GM18867 (cell line): Measurements from ENCODE around the gene ZNF497.
"Not testable (repeated sequence)": the region's sequence is repeated elsewhere in the genome, so short reads cannot be mapped to it uniquely, and the experiment has no call there.

Experiments used
- ATAC-seq: cut with Tn5 transposase; IDR thresholded peaks from one replicate; pipeline ENCODE4 v1.9.1; 2021; ENCODE audit warnings: mild to moderate bottlenecking, moderate library complexity; ENCODE audit not compliant: unreplicated experiment

Gene ZNF497

DNA sequence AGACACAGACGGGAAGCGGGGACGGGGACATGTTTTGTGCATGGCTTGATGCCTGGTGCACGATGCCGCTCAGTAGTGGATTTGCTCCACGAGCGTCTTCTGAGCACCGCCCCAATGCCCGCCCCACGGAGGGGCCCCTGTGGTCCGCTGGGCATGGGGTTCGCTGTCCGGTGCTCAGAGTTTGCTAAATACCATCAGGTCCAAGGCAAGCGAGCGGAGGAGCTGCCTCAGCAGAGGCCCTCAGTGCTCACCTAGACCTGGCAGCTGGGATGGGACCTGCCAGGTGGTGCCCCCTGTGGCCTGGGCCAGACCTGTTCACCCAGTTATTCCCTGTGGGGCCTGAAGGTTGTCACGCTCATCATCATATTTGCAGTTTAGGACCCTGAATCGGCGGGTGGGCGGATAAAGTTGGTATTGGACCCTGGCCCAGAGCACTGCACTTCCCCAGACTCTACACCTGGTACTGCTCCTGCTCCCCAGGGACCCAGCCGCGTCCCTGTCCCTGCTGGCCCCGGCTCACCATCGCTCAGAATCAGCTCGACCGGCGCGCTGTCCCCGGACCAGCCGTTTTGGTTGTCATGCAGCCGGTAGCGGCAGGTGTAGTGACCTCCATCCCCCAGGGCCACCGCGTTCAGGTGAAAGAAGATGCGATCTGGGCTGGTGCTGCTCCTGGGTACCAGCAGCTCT is 11.5 kb downstream of the ZNF497 start:
- ATAC-seq, result no peak

DNA sequence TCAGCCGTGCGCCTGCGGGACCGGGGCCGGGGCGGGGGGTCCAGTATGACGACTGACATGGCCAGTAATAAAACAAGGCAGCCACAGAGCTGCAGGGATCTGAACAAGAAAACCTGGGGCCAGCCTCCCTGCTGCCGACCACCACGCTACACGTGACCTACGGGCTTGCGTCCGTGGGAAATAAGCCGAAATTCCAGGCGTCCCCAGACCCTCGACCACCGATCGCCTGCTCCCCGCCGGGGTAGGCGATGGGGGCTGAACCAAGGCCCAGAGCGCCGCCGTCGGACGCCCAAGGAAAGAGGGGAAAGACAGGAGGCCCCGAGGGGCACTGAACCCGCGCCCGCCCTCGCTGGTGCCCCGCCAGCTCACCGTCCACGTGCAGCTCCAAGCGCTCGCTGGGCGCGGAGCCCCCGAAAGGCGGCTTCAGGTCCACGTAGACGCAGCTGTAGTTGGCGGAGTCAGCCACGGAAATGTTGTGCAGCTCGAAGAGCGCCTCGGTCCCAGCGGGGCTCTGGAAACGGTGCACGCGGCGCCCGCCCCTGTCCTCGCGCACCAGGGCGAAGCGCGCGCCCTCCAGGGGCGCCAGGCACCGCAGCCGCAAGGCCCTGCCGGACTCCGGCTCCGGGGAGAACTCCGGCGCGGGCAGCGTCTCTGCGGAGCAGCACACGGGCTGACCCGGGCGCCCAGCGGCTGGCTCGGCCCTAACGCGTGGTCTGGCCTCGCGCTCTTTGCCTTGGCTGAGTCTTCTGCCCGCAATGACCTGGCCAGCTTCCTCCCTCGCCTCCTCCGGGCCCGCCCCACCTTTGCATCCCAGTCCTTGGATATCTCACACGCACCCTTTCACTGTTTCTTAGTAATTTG is 12.3 kb downstream of the ZNF497 start:
- ATAC-seq, result no peak

DNA sequence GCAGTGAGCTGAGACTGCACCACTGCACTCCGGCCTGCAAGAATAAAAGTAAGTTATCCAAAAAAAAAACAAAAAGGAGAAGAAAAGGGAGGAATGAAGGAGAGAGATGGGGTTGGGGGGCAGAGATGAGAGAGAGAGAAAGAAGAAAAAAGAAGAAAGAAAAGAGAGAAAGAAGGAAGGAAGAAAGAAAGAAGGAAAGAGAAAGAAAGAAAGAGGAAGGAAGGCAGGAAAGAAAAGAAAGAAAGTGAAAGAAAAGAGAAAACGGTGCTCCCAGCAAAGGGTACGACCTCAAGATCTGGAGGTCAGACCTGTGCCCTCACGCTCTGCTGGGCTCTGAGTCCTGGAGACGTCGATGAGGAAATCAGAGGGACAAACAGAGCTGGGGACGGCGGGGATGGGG is 13.0 kb downstream of the ZNF497 start:
- no peak for ATAC-seq

DNA sequence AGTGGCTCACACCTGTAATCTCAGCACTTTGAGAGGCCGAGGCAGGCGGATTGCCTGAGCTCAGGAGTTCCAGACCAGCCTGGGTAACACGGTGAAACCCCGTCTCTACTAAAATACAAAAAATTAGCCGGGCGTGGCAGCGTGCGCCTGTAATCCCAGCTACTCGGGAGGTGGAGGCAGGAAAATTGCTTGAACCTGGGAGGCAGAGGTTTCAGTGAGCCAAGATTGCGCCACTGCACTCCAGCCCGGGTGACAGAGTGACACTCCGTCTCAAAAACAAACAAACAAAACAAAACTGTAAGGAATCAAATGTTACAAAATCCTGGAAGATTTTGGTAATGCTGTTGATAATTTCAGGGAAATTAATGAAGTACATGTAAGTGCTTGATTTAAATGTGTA is 14.5 kb downstream of the ZNF497 start:
- ATAC-seq, result not testable (repeated sequence)

DNA sequence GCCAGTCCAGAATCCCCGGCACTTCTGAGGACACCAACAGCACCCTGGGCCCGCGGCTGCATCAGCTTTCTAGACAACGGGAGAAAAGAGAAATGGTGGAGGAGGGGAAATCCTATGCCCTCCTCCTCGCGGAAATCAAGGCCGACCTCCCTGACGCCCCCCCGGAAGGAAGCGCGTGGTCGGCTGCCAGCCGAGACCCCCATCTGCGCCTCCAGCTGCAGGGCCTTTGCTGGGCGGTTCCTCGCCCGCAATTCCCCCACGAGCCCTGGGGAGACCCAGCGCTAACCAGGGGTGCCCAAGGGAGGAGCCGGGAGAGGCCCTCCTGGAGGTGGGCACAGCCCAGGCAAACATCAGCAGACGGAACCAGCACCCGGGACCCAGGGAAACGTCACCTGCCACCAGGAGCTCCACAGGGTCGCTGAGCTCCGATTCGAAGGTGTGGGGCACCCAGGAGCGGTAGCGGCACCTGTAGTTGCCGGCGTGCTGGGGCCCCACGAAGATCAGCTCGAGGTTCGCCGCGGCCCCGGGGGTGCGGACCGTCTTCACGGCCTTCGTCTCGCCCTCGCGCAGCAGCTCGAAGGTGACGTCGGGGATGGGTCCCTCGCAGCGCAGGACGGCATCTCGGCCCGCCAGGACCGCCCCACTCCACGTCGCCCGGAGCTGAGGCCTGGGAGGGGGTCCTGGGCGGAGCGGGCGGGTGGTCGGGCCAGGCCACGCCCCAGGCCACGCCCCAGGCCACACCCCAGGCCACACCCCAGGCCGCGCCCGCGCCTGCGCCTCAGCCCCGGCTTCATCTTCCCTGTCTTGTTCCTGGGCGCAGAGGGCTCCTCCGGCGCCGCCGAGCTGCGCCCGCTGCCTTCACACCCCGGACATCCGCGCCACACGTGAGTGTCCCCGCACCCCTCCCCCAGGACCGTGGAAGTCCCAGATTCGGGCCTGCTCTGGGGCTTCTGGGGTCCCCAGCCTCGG is 15.3 kb downstream of the ZNF497 start:
- ATAC-seq, result peak; percentile 89

DNA sequence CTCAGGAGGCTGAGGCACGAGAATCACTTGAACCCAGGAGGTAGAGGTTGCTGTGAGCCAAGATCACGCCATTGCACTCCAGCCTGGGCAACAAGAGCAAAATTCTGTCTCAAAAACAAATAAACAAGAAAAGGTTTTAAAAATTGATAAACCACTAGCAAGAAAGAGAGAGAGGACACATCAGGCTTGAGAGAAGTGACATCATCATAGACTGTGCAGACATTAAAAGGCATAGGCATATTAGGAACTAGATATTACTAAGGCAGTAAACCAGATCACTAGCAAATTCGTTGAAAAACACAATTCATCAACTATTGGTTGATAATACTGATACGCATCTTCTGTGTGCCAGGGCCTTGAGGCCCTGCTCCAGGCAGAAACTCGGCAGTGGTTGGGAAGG is 17.0 kb downstream of the ZNF497 start:
- ATAC-seq, result no peak

DNA sequence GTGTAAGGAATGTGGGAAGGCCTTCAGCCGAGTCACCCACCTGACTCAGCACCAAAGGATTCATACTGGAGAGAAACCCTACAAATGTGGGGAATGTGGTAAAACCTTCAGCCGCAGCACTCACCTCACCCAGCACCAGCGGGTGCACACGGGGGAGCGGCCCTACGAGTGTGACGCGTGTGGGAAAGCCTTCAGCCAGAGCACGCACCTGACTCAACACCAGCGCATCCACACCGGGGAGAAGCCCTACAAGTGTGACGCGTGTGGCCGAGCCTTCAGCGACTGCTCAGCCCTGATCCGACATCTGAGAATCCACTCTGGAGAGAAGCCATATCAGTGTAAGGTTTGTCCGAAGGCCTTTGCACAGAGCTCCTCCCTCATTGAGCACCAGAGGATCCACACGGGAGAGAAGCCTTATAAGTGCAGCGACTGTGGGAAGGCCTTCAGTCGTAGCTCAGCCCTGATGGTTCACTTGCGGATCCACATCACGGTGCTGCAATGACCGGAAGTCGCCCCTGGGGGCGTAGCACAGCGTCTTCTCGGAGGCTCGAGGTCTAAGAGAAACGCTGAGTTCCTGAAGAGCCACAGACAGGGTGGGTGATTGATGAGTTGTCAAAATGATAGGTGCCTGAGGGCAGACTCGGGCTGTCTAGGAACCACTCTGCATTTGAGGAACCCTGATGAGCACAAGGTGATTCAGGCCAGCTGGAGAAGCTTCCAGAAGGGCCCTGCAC is 23.6 kb downstream of the ZNF497 start:
- no peak for ATAC-seq

DNA sequence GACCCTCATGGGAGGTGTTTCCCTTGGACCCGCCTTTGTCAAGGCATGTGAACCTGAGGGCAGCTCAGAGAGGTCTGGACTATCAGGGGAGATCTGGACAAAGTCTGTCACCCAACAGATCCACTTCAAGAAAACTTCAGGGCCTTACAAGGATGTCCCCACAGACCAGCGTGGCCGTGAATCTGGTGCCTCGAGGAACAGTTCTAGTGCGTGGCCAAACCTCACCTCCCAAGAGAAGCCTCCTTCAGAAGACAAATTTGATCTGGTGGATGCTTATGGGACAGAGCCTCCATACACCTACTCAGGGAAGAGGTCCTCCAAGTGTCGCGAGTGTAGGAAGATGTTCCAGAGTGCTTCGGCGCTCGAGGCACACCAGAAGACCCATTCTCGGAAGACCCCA is 24.2 kb downstream of the ZNF497 start:
- no peak for ATAC-seq

DNA sequence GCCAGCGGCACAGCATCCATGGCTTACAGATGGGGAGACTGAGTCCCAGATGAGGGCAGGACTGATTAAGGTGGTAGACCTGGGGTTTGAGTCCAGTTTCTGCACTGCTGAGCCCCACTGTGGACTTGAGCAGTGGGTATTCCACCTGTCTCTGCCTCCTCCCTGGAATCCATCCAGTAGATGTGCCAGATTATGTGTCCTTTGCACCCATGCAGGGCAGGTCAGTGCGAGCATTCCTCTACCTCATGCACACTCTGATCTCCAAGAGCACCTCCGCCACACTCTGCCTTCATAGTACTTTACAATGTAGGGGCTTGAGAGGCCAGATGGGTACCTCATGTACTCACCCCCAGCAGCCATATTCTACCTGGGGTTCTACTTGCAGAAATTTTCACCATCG is 25.7 kb downstream of the ZNF497 start:
- no peak for ATAC-seq

DNA sequence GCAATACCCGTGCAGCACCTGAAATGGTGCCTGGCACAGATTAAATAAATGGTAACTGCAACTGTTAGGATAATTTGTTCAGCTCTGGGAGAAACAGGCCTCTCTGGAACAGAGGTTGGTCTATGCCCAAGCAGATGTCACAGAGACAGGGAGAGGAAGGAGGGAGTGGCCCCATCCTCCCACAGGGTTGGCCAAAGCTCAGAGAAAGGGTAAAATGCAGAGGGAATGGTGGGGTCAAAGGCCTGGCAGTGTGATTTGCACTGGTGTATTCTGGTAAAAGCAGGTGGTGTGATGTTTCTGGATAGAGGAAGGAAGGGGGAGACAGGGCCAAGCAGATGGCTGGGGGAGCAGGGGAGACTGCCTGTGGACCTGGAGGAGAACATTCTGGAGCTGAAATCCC is 26.3 kb downstream of the ZNF497 start:
- no peak for ATAC-seq

DNA sequence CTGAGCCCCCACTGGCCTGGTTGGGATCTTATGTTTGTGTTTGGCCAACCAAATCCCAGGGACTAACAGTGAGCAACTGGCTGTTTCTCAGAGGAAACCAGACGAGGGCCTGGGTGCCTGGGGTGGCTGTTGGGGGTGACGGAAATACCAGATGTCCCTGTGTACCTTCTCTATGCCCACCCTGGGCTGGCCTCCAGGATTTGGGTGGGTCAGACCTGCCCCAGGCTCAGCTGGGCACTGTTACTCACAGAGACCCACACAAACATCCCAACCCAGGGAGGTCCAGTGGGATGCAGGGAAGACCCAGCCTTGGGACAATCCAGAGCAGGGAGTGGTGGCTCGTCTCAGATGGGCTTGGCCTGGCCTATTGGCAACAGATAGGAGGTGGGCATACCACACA is 26.9 kb downstream of the ZNF497 start:
- no peak for ATAC-seq

DNA sequence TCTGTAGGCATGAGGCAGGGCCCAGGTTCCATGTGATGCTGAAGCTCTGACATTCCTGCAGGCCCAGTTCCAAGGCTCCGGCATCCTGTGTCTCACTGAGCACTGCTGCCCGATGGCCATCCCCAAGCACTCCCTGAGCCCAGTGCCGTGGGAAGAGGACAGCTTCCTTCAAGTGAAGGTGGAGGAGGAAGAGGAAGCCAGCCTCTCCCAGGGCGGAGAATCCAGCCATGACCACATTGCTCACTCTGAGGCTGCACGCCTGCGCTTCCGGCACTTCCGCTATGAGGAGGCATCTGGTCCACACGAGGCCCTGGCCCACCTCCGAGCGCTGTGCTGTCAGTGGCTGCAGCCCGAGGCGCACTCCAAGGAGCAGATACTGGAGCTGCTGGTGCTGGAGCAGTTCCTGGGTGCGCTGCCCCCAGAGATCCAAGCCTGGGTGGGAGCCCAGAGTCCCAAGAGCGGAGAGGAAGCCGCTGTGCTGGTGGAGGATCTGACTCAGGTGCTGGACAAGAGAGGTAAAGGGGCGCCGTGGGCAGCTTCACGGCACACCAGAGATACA is 27.8 kb downstream of the ZNF497 start:
- ATAC-seq, result no peak

DNA sequence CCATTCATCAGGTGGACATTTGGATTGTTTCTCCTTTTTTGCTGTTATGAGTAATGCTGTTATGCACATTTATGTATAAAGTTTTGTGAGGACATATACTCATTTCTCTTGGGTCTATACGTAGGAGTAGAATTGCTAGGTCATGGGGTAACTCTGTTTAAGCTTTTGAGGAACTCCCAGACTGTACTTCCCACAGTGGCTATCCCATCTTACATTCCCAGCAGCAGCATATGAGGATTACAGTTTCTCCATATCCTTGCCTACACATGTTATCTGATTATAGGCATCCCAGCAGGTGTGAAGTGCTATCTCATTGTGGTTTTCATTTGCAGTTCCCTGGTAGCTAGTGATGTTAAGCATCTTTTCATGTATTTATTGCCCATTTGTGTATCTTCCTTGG is 29.9 kb downstream of the ZNF497 start:
- no peak for ATAC-seq

DNA sequence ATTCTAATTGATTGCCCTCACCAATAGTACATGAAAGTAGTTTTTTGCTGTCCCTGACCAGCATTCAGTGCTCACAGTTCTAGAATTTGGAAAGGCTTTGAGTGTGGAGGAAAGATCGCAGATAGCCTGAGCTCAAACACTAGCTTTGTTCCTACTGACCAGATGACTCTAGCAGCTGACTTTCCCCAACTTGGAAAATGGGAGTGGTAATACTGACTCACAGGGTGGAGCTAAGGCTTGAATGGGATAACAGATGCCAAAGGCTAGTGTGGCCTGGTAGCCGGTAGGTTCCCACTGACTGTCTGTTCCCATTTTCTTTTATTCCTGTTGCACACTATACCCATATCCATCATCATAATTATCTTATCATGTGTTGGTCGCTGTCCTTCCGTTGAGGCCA is 32.1 kb downstream of the ZNF497 start:
- no peak for ATAC-seq

DNA sequence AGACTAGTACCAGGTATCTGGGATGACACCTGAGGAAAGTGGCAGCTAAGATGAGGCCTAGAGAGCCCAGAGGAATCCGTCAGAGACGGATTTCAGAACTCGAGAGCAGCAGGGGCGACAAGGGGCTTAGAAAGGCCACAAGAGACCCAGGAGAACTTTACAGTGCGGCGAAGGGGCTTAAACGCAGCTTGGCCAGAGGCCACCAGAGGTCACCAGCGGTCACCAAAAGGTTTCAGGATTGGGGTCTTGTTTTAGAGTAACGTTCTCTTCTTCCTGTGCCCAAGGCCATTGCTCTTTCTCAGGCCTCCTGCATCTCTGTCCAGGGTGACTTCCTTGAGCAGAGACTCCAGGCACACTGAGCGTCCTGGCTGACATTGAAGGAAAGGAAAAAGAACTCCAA is 33.6 kb downstream of the ZNF497 start:
- ATAC-seq, result no peak

DNA sequence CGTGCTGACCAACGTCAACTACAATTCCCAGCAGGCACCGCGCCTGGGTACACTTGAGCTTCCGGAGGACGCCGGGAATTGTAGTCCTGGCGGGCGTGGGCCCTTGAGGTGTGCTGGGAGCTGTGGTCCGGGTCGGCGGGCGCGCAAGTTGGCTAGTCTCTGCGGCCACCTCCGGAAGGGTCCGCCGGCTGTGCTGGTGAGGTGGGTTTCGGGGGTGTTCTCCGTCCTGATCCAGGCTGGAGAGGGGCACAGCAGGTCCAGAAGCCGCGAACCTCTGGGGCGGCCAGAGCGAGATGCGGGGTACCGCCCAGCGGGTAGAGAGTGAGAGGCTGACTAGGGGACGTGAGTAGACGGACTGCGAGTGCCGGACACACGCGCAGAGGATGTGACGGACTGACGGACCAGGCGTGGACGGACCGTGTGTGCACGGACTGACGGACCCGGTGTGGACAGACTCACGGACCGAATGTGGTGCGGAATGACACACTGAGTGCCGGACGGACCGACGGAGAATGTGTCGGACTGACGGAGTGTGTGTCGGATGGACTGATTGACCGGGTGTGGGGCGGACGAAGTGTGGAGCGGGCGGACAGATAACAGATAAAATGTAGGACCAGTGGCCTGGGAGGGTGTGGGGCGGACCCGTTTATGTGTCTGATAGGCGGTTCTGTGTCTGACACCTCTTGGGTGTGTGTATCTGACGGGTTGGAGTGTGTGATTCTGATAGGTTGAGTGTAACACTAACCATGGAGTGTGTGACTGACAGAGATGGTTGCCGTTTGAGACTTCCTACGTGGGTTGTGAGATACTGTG is 35.4 kb downstream of the ZNF497 start, which contains the start of gene ZSCAN22:
Gene ZSCAN22 (plus strand): TSS at position 81 of the 813 bp plus-strand sequence. CDS start 7,809 bp downstream, outside the sequence.
- ATAC-seq, result peak; percentile 82

DNA sequence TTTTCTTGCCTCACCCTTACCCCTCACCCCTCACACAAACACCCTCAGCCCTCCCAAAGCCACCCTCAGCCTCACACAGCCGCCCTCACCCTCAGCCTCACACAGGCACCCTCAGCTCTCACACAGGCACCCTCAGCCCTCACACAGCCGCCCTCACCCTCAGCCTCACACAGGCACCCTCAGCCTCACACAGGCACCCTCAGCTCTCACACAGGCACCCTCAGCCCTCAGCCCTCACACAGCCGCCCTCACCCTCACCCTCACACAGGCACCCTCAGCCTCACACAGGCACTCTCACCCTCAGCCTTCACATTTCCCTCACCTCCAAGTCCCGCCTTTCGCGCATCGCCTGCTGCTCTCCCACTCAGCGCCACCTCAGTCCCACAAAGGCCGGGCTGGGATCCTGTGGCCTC is 36.0 kb downstream of the ZNF497 start:
- no peak for ATAC-seq

DNA sequence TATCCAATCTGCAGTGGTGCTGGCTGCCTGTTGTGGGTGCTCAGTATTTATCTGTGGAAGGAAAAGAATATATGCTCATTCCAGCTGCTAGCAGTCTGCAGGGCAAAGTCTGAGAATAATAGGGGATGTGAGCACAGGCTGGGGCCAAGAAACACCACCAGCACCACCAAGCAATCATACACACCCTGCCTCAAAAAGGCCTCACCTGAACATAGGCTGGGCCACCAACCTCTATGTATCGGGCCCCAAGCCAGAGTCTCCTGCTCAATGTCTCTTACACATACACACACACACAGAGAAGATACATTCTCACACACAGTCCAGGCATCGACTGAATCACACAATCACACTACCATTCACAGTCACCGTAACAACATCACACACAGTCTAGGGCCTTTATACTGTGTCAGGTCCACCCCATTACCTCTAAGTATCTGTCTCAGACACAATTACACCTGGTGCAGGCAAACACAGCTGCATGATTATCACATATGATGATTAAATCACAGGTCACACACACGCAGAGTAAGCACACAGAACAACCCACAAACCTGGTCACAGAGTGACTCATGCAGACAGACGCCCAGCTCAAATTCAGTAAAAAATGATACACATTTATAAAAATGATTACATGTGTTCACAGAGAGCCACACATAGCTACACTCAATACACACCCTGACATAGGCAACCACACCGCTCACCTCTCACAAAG is 37.1 kb downstream of the ZNF497 start:
- ATAC-seq, result no peak

DNA sequence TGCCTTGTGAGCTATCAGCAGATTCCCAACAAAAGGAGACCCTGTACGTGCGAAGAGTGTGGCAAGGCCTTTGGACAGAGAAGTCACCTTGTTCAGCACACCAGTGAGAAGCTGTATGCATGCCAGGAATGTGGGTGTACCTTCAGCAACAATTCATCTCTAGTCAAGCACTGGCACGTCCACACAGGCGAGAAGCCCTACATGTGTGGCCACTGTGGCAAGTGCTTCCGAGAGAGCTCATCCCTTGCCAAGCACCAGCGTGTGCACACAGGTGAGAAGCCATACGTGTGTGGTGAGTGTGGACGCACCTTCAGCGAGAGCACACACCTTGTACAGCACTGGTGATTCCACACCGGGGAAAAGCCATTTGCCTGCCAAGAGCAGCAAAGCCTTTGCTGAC is 43.3 kb downstream of the ZNF497 start:
- no peak for ATAC-seq
